Fibroblast of upper back skin (primary cell): ENCODE results near the gene LRRC74A.
A peak's percentile ranks its signal among the peaks of the same experiment; 100 is the strongest.
"Not testable (repeated sequence)": the region's sequence is repeated elsewhere in the genome, so short reads cannot be mapped to it uniquely, and the experiment has no call there.

ENCODE experiments used
- DNase-seq: peaks from one replicate; pipeline ENCODE4 v3.0.0-alpha.2; 2013

Gene LRRC74A

GRCh38 chr14:76900682-76901081, 74.5 kb downstream of the LRRC74A start:
- DNase-seq, result no peak

GRCh38 chr14:76901171-76902055, 75.2 kb downstream of the LRRC74A start:
- peak; percentile 56 for DNase-seq

- DNase-seq, result no peak
Observed at GRCh38 chr14:76902591-76902990, 76.4 kb downstream of the LRRC74A start.

GRCh38 chr14:76904100-76904739, 78.0 kb downstream of the LRRC74A start:
- DNase-seq, result peak; percentile 74

- DNase-seq, result peak; percentile 94
Observed at GRCh38 chr14:76904740-76905569, 78.7 kb downstream of the LRRC74A start.

- no peak for DNase-seq
Observed at GRCh38 chr14:76908834-76909233, 82.6 kb downstream of the LRRC74A start.

GRCh38 chr14:76909266-76909665, 83.1 kb downstream of the LRRC74A start:
- no peak for DNase-seq

- no peak for DNase-seq
Observed at GRCh38 chr14:76910371-76910890, 84.2 kb downstream of the LRRC74A start.

- DNase-seq, result no peak
Observed at GRCh38 chr14:76911473-76911872, 85.3 kb downstream of the LRRC74A start.

- DNase-seq, result not testable (repeated sequence)
Observed at GRCh38 chr14:76914533-76915081, 88.4 kb downstream of the LRRC74A start.

GRCh38 chr14:76916040-76916715, 90.0 kb downstream of the LRRC74A start:
- DNase-seq, result no peak

GRCh38 chr14:76917158-76917596, 91.0 kb downstream of the LRRC74A start:
- DNase-seq, result peak; percentile 83

- no peak for DNase-seq
Observed at GRCh38 chr14:76917745-76918255, 91.6 kb downstream of the LRRC74A start.

GRCh38 chr14:76918256-76918781, 92.1 kb downstream of the LRRC74A start:
- peak; percentile 96 for DNase-seq

GRCh38 chr14:76918782-76919394, 92.7 kb downstream of the LRRC74A start:
- peak; percentile 98 for DNase-seq
